Islet of Langerhans (tissue), 1 donor: ENCODE data around the gene FRMPD1.
"Not testable (repeated sequence)": the region's sequence is repeated elsewhere in the genome, so short reads cannot be mapped to it uniquely, and the experiment has no call there.

Source experiments
- FAIRE-seq: peaks from one replicate; lab custom pipeline; 2011; peaks lifted over from hg19 to GRCh38; lab: Jason Lieb, UNC

The FRMPD1 gene

DNA sequence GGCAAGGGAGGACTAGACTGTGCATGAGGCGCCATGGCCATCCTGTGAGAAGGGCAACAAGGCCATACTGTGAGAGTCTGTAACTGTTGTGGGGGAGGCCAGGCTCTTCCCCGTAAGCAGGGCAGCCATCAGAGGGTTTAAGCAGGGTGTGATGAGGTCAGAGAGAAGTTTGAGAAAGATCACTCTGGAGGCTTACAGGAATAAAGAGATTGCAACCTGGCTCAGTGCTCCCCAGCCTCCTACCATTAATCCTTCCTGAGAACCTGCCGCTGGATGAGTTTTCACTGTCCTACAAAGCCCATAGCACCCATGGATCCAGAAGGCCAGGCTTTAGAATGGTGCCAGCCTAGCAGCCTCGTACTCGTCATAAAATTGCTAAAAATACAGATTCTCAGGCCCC is 88.5 kb downstream of the FRMPD1 start:
- FAIRE-seq, result no peak

DNA sequence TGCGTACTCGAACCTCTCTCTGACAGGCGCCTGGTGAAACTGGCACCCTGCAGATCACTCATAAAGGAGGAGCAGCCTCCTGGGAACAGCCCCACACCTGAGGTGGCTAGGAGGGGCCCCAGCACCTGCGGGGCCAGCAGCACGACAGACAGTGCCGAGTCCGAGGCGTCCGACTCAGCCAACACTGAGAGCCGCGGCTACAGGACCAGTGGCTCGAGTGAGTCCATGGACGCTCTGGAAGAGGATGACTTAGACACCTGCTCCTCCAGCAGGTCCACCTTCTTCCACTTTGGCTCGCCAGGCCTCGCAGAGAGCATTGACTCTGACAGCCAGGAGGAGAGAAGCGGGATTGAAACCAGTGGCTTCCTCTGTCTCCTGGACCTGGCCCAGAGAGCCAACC is 89.4 kb downstream of the FRMPD1 start:
- no peak for FAIRE-seq

DNA sequence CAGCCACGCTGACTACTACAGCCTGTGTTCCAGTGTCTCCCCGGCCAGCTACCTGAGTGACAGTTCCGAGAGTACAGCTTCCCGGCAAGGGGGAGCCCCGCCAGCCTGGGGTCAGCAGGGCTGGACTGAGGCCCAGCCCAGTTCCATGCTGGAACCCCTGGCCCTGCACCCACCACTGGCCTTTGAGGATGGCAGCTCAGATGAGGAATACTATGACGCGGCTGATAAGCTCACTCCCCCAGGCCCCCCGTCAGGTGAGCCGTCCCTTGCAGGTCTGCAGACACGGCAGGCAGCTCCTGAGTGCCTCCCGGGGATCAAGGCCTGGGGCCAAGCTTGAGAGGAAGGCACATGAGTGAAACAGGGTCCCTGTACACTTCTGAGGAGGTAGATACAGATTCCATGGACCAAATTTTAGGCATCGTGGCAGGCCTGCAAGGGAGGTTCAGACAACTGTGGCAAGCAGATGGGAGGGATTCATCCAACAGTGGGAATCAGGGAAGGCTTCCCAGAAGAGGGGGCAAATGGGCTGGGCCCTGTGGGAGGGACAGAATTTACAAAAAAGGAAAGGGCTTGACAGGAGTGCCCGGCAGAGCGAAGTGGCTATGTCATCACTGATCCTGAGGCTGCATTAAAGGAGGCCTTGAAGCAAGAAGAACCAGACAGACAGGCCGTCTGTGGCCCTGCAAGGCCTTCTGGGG is 90.0 kb downstream of the FRMPD1 start:
- no peak for FAIRE-seq

DNA sequence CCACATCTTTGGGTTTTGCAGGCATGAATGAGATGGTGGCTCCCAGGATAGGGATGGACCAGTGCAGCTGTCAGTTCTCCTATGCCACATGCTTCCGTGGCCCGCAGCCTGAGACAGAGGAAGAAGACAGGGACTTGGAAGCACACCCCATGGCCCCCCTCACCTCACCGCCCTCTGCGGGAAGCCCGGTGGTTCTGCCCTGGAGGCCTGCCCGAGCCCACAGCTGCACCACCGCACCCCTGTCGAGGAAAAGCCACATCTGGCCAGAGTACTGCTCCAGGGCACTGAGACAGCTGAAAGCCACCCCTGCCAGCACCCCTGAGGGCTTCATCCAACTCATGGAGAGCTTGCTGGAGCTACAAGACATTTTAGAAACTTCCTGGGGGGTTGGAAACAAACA is 95.2 kb downstream of the FRMPD1 start:
- no peak for FAIRE-seq

DNA sequence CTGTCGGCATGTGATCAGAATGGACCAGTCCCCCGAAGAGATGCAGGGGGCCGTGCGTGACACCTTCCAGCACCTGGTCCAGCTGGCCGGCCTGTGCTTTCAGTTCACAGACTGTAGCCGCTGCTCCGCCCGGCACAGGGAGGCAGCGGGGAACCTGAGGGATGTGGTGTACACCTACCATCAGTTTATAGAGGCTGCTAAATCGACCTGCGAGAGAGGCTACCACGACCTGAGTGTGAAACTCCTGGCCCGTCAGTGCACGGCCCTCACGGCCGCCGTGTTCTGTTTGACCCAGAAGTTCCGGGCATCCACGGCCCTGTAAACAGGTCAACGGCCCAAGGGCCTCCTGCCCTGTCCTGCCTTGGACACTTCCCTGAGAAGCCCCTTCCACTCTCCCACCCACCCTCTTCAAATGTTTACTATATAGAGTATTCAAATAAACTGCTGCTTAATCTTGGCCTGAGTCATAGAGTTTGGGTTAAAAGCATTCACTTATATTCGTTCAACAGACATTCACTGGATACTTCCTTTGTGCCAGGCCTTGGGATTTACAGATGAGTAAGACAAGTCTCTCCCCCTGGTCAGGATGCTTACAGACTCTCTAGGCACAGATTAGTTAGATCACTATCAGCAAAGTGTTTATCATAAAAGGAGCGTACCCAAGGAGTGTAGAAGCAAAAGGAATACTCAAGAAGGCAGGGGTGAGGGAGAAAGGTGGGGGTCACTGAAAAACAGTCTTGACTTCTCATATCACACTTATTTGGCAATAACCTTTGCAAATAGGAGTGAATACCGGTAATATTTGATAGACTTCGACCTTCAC is 95.9 kb downstream of the FRMPD1 start:
- no peak for FAIRE-seq

DNA sequence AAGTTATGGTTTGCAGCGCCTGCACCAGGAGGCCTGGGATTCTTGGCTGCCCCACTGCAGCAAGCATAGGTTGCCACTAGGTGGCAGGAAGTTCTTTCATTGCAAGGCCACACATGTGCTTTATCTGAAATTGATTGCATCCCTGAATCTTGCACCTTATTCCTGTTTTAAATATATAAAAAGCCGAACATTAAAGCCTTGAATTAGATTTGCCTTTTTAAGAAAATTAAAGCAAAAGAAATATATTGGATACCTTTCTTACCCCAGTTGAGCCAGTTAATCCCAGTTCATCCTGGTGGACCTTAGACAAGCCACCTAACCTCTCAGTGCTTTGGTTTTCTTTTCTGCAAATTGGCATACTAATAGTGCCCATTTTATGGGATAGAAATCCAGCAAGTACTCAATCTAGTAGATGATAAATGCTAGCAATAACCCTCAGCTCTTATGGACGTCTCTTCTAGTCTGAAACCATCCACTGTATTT is 96.6 kb downstream of the FRMPD1 start:
- peak; percentile 84 for FAIRE-seq

DNA sequence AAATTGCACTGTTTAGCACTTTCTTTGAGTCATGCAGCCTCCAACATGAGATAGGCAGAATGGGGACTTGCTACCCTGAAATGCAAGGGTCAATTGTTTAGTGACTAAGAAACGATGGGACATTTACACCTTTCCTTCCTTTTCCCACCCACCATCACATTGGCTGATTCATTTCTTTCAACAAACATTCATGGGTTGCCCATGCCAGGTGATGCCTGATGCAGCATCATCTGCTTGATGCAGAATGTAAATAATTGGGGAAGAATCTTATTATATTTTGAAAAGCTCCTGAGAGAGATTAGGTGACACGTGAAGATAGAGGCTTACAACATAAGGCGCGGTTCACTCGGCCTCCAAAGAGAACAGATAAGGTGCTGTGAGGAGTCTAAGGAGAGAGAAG is 98.4 kb downstream of the FRMPD1 start:
- FAIRE-seq, result no peak

DNA sequence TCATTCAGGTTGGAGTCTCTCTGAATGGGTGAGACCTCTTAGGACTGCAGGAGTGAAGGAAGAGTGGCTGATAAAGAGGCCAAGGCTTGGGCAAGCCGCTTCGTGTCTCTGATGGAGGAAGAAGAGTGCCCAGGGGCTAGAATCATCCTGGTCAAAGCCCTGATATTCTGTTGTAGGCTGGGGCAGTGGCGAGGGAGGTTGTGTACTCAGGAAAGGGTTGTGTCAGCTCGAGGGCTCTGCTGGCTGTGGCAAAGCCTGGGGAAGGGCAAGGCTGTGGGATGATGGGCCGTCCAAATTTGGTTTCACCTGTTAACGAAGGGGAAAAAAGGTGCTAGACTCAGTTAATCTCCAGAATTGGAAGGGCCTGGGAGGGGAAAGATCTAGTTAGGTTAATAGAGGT is 100.4 kb downstream of the FRMPD1 start:
- no peak for FAIRE-seq

DNA sequence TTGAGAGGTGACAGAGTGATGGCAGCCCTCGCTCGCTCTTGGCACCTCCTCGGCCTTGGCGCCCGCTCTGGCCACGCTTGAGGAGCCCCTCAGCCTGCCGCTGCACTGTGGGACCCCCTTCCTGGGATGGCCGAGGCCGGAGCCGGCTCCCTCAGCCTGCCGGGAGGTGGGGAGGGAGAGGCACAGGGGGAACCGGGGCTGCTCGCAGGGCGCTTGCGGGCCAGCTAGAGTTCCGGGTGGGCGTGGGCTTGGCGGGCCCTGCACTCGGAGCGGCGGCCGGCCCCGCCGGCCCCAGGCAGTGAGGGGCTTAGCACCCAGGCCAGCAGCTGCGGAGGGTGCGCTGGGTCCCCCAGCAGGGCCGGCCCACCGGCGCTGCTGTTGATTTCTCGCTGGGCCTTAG is 101.0 kb downstream of the FRMPD1 start:
- not testable (repeated sequence) for FAIRE-seq

DNA sequence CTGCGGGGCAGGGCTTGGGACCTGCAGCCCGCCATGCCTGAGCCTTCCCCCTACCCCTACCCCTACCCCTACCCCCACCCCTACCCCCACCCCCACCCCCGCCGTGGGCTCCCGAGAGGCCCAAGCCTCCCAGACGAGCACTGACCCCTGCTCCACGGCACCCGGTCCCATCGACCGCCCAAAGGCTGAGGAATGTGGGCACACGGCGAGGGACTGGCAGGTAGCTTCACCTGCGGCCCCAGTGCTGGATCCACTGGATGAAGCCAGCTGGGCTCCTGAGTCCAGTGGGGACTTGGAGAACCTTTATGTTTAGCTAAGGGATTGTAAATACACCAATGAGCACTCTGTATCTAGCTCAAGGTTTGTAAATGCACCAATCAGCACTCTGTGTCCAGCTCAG is 101.4 kb downstream of the FRMPD1 start:
- not testable (repeated sequence) for FAIRE-seq

DNA sequence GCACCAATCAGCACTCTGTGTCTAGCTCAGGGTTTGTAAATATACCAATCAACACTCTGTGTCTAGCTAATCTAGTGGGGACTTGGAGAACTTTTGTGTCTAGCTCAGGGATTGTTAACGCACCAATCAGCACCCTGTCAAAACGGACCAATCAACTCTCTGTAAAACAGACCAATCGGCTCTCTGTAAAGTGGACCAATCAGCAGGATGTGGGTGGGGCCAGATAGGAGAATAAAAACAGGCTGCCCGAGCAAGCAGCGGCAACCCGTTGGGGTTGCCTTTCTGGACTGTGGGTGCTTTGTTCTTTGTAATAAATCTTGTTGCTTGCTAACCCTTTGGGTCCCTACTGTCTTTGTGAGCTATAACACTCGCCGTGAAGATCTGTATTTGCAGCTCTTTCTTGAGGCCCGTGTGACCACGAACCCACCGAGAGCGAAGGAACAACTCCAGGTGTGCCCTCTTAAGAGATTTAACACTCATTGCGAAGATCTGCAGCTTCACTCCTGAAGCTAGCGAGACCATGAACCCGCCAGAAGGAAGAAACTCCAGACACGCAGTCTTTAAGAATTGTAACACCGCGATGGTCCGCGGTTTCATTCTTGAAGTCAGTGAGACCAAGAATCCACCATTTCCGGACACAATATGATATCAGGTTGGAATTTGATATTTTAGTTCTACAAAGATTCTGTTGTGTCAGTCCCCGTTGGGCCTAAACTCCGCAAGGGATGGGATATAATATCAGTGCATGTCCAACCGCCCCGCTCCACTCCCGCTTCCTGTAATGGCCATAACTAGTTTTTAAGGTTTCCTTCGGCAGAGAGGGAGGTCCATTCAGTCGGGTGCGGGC is 102.1 kb downstream of the FRMPD1 start:
- no peak for FAIRE-seq

DNA sequence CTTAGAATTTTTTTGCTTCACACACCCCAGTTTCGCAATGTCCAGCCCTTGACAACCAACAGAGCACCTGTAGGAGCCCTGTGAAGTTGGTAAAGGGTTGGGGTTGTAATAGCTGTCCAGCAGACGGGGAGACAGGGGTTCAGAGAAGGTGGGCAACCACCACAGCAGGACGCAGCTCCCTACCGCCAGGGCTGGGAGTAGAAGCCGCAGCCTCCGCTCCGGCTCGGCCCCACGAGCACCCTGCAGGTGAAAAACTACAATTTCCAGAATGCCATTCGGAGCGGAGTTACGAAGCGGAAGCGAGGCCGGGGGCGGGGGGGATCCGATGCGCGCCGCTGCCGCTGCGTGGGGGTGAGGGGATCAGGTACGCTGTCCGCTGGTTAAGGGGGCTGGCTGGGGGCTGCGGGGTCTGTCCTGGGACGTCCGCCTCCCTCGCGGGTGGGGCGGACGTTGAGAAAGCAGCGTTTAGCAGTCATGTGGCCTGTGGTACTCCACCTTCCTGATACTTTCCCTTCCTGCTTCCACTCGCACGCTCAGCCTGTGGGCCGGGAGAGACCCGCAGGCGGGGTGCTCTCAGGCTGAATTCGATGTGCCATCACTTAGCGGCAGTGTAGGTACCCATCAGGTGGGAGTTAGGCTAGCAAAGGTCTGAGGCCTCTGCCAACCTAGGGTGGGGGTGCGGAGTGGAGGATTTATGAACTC is 102.9 kb downstream of the FRMPD1 start, which contains the start of gene TRMT10B:
Gene TRMT10B, plus strand, starts transcription at position 317 of the 702 bp plus-strand sequence. CDS start 8,127 bp downstream, outside the sequence.
- no peak for FAIRE-seq

DNA sequence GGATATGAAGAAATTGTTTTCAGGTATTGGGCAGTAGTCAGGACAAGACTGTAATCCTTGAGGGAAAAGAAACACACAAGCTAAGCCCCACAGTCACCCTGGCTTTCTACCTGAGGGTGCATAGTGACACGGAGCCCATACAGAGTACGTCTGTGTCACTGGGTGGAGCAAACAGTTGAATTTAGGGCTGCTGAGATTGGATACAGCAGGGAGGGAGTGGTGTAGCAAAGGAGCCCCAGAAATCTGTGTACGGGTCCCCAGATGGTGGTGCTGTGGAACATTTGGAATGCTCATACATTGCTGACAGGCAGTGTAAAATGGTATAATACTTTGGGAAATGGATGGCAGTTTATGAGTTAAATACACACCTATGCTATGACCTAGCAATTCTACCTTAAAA is 108.0 kb downstream of the FRMPD1 start:
- FAIRE-seq, result no peak

DNA sequence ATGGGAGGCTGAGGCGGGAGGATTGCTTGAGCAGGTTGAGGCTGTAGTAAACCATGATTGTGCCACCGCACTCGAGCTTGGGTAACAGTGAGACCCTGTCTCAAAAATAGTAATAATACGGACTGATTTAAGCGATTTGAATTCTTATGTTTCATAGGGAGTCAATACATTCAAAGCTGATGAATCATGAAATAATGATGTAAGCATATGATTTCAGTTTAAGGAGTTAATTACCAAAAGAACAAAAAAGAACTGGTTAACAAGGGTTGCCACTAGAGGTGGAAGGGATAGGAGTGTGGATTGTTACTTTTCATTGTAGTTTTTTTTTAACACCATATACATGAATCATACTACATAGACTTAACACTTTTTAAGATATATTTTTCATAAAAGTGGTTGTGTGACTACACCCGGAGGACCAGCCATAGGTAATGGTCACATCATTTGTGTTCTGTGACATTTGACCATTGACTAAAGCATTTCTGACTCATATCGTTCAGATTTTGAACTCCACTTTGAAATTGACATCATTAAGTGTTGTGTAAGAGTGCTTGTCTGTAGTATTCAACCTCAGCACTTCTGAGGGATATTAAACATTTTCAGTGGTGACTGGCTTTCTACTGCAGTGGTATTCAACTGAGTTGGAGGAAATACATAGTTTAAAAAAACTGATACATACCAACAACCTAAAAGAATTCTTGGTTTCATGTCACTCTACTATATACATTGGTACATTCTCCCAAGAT is 109.8 kb downstream of the FRMPD1 start:
- no peak for FAIRE-seq

DNA sequence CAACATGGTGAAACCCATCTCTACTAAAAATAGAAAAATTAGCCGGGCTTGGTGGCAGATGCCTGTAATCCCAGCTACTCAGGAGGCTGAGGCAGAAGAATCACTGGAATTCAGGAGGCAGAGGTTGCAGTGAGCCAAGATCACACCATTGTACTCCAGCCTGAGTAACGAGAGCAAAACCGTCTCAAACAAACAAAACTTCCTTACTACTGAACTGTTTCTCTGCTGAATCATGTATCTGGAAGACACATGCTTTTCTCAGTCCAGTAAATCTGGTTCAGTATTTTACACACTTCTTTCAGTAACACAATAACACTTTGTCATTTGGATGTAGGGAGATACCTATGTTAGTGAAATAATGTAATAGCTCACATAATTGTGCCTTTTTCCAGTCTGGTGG is 110.8 kb downstream of the FRMPD1 start:
- no peak for FAIRE-seq

DNA sequence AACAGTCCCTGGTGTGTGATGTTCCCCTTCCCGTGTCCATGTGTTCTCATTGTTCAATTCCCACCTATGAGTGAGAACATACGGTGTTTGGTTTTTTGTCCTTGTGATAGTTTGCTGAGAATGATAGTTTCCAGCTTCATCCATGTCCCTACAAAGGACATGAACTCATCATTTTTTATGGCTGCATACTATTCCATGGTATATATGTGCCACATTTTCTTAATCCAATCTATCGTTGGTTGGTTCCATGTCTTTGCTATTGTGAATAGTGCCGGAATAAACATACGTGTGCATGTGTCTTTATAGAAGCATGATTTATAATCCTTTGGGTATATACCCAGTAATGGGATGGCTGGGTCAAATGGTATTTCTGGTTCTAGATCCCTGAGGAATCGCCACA is 114.5 kb downstream of the FRMPD1 start:
- FAIRE-seq, result not testable (repeated sequence)

DNA sequence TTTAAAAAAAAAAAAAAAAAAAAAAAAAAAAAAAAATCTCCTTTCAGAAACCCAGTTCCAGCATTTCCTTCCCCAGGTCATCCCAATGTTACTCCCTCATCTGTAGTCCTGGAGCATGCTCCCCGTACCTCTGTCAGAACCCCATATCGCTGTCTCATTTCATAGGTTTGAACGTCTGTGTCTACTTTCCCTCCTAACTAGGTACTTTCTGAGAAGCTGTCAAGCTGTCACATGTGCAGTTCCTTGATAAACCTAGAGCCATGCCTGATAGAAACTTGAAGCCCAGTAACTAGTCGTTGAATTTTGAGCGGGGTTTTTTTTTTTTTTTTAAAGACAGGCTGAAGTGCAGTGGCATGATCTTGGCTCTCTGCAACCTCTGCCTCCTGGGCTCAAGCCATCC is 118.6 kb downstream of the FRMPD1 start:
- FAIRE-seq, result no peak

DNA sequence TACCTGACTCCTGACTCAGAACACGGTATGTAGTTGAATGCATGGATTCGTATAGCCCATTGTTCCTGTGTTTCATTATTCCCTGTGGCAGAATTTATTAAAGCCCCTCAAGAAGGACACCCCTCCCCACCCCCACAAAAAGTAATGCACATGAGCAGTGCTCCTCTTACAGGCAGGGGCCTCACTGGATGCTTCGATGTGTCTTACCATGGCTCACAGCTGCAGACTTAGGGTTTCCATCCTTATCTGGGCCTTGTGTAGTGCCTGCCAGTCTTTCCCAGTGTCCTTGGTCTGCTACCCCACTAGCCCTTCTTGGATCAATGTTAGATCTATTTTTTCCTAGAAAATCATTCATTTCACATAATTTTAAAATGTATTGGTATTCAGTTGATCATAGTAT is 119.2 kb downstream of the FRMPD1 start:
- no peak for FAIRE-seq

DNA sequence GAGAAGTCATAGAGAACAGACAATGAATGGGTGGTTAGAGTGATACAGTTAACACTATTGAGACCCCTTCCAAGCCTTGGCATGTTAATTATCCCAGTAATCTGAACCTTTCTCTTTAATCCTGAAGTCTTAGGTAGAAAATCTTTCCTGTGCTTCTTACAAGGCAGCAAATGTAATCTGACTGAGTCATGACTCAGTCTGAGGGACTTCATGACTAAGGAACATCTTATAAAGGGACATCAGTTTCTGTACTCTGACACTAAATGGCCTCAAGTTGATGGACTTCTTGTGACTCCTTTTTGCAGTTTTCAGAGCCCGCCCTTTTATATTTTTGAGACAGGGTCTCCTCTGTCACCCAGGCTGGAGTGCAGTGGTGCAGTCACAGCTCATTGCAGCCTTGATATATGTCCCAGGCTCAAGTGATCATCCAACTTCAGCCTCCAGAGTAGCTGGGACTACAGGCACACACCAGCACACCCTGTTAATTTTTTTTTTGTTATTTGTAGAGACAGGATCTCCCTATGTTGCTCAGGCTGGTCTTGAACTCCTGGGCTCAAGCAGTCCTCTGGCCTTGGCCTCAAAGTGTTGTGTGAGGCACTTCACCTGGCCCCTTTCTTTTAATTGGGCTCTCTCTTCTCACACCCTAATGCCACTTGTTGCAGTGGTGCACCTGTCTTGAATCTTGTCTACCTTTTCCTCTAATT is 124.6 kb downstream of the FRMPD1 start:
- FAIRE-seq, result no peak

DNA sequence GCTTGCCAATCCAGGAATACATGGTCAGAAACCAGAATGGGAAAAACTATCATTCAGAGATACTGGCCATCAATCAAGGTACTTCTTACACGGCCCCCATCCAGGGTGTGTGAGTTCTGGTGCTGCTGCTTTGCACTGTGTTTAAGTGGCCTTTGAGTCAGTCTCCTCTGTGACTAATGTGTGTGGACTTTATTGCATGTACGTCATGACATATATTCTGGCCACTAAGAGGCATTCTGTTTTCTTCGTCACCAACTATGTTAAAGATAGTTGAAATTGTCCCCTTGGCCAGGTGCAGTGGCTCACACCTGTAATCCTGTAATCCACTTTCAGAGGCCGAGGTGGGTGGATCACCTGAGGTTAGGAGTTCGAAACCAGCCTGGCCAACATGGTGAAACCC is 125.6 kb downstream of the FRMPD1 start:
- no peak for FAIRE-seq

DNA sequence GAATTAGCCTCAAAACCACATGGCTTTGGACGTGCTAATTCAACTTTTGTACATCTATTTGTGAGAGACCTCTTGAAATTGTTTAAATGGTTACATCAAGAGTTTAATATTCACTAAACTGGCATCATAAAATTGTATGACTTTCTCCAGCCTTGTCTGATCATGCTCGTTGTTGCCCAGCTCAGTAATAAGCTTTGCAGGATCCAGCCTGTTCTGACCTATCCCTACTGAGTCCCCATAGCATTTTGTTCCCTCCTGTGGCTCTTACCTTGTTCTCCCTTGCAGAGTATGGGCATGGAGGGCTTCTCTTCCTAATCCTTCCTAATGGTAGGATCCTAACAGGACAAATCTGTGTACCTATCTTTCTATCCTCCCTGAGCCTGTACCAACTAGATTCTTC is 127.8 kb downstream of the FRMPD1 start:
- FAIRE-seq, result no peak
